GM19438 (cell line): ENCODE measurements around the gene PPP1CA.
"Not testable (repeated sequence)": the region's sequence is repeated elsewhere in the genome, so short reads cannot be mapped to it uniquely, and the experiment has no call there.

Experiments used
- ATAC-seq: cut with Tn5 transposase; IDR thresholded peaks from one replicate; pipeline ENCODE4 v1.9.1; 2021; ENCODE audit warnings: low read depth; ENCODE audit not compliant: unreplicated experiment

The PPP1CA gene

GRCh38 chr11:67435031-67435726, 33.5 kb upstream of the PPP1CA start:
- ATAC-seq, result no peak

- ATAC-seq, result no peak
These were observed 32.8 kb upstream of the PPP1CA start for GRCh38 chr11:67434395-67434881.

GRCh38 chr11:67433536-67434394, 32.1 kb upstream of the PPP1CA start:
- ATAC-seq, result no peak

GRCh38 chr11:67432655-67433349, 31.1 kb upstream of the PPP1CA start:
- ATAC-seq, result no peak

- ATAC-seq, result no peak
These were observed 29.9 kb upstream of the PPP1CA start for GRCh38 chr11:67431346-67432249.

GRCh38 chr11:67429722-67430121, 28.1 kb upstream of the PPP1CA start:
- no peak for ATAC-seq

GRCh38 chr11:67429038-67429668, 27.5 kb upstream of the PPP1CA start:
- no peak for ATAC-seq

- ATAC-seq, result peak; percentile 77
These were observed 26.7 kb upstream of the PPP1CA start, which contains the start of gene RPS6KB2 for GRCh38 chr11:67428052-67429001. RPS6KB2 (plus strand) TSS chr11:67428494; CDS start chr11:67428546, 52 bp downstream.

- not testable (repeated sequence) for ATAC-seq
These were observed 25.8 kb upstream of the PPP1CA start for GRCh38 chr11:67427364-67427859.

- ATAC-seq, result no peak
These were observed 22.4 kb upstream of the PPP1CA start for GRCh38 chr11:67423891-67424613.

- no peak for ATAC-seq
These were observed 21.8 kb upstream of the PPP1CA start for GRCh38 chr11:67423466-67423865.

GRCh38 chr11:67422891-67423290, 21.2 kb upstream of the PPP1CA start:
- no peak for ATAC-seq

- ATAC-seq, result no peak
These were observed 19.9 kb upstream of the PPP1CA start for GRCh38 chr11:67421430-67422031.

- ATAC-seq, result peak; percentile 78
These were observed 19.2 kb upstream of the PPP1CA start for GRCh38 chr11:67420646-67421429.

- ATAC-seq, result no peak
These were observed 18.5 kb upstream of the PPP1CA start for GRCh38 chr11:67420147-67420645.
